GM18951 (cell line): ENCODE data around the gene RFT1.

ENCODE experiments used
- POLR2A ChIP-seq: IDR thresholded peaks from 4 replicates; pipeline ENCODE4 v1.6.1; 2011; ENCODE audit warnings: mild to moderate bottlenecking; ENCODE audit not compliant: insufficient read length, insufficient read depth; ENCODE audit errors: extremely low read depth
- in situ Hi-C: fragments of 300-500 bp; cut with MboI; formaldehyde crosslinking; loops from one replicate; pipeline ENCODE4 v1.12.0; 2022; ENCODE audit warnings: low sequenced_read_pairs, mixed read lengths, inconsistent platforms; ENCODE audit not compliant: unreplicated experiment

Gene RFT1

DNA sequence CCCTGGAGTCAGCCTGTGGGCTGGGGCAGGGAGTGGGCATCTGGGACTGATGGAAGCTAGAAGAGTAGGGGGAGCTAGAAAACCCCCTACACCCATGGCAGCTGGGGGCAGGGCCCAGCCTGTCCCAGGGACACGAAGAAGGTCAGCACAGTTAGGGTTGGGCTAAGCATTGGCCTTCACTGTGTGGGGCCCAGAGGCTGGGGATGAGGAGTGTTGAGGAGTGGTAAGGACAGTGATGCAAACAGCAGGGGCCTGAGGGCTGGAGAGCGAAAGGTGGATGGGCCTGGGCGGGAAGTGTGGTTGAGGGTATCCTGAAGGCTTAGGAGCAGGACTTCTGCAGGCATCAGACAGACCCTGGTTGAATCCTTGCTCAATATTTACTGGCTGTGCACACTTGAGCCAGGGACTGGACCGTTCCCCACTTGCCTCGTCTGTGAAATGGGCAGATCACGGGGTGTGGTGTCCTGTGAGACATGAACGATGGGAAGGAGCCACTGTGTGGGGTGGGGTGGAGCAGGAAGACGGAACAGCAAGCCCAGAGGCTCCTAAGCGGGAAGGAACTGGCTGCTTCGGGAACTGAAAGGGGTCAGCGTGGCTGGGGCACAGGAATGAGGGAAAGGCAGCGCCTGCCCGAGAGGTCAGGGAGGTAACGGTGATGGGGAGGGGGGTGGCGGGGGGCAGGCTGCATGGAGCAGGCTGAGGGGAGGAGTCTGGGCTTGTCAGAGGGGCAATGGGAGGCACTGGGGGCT lies 38.1 kb upstream of the RFT1 start:
- TF ChIP-seq POLR2A = no peak
- in situ Hi-C loops = no loop called here

DNA sequence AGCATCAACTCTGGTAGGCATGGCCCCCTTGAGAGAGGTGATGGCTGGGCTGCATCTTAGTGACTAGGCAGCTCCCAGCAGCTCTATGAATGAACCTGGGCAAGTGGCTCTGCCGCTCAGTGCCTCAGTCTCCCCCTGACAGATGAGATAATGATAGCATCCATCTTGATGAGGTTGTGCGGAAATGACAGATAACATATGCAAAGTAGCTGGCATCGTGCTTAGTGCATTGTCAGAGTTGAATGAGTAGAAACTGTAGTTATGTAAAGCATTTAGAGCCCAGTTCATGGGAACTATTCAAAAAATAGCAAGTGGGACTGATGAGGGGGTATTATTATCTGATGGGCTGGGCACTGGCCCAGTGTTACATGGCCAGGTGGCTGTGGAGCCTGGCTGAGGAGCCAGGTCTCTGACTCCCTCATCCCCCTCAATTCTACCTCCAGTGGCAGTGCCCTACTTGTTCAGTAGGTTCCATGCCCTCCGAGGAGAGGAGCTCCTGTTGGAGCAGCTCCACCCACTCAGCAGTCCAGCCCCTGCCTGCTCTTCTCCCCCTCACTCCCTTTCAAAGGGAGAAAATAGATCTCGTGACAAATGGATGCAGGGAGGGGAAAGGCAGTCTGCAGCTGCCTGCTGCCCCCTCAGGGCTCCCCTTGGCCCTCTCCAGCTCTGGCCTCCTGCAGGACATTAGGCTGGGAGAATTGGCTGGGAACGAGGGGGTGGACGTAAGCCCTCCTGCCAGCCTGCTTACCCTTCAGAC lies 37.4 kb upstream of the RFT1 start:
- peak; percentile 24 for TF ChIP-seq POLR2A
- in situ Hi-C loops = no loop called here

DNA sequence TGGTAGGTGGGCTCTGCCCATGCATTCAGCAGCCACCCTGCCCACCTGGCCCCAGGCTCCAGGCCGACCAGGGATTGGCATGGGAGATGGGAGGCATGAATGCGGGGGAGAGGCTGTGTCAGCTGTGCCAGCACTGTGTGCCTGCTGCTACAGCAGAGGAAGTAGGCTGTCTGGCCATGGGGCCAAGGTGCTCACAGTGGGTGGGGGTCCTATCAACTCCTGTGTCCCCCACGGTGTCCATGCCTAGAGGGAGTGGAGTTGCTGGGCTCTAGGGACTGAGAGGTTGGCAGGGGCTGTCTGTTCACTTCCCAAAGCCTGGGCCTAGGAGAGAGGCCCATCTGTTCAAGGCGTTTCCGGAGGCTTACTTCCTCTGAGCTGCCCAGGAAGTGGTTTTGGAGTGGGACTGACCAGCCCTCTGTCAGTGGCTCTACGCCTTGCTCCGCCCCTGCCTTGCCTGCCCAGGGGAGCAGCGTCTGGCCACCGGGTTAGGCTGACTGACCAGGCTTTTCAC lies 36.6 kb upstream of the RFT1 start:
- in situ Hi-C loops = no loop called here
- TF ChIP-seq POLR2A = peak; percentile 0

DNA sequence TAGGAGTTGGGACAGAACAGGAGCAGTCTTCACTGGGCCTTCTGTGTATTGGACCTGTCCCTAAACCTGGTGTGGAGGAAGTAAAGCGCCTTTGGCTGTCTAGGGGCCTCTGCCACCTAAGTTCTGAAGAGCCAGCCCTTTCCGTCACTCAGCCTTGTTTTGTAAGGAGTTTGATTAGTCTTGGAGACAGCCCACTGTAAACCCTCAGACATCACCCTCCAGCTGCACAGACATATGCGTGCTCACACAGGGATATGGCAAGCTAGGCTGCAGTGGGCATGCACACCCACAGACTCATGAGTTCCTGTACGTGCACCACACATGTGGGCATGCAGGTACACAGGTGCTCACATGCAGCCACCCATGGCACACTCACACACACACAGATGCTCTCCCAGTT lies 36.0 kb upstream of the RFT1 start:
- TF ChIP-seq POLR2A = no peak
- in situ Hi-C loops = no loop called here

DNA sequence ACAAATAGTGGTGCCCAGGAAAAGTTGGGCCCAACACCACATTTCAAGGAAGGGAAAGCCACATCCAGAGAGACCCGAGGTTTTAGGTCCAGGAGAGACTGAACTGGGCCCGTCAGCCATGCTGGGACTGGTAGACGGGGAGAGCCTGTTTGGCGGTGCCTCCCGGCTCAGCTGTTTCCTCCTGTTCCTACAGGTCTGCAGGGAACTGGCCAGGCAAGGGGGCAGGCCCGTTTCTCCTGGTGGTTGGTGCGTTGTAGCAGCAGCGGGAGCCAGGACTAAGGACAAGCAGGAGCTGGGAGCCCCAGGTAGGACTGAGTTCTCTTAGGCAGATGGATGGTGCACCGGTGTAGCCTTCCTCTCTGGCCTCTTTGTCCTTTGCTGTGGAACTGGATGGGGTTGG lies 34.7 kb upstream of the RFT1 start:
- TF ChIP-seq POLR2A = no peak

DNA sequence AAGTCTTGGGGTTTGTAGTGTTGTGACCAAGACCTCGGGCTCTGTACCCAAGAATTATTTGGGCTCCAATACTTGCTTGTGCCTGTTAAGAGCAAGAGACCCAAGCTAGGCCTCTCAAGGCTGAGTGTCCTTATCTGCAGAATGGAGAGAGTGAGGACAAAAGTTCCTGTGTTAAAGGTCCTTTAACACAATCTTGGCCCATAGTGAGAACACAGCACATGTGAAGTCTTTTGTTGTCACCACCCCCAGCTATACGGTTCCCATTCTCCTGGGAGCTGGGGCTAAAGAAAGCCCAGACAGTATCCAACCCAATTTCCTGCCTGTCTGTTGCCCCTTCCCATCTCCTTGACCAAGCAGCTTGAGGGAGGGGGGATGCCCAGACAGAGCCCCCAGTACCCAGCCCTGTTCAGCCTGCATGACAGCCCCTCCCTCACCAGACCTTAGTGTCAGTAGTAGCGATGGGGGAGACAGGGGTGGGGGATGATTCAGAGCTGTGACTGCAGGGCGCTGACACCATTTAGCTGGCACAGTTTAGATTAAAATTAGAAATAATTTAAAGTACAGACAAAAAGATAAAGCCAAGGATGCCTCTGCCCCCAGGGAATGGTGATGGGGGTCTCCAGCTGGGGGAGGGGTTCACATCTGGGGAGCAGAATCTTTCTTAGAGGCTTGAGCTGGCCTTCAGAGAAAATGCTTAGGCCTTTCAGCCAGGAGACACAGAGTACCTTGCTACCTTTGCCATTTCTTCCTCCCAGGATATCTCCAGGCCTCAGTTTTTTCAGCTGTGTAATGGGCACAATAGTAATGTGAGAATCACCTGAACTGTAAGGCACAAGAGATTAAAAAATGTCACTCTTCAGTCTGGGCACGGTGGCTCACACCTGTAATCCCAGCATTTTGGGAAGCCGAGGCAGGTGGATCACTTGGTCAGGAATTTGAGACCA lies 33.5 kb upstream of the RFT1 start:
- no peak for TF ChIP-seq POLR2A

More for the DNA sequence above, 34.7 kb upstream of the RFT1 start:
- in situ Hi-C loops = no loop called here

DNA sequence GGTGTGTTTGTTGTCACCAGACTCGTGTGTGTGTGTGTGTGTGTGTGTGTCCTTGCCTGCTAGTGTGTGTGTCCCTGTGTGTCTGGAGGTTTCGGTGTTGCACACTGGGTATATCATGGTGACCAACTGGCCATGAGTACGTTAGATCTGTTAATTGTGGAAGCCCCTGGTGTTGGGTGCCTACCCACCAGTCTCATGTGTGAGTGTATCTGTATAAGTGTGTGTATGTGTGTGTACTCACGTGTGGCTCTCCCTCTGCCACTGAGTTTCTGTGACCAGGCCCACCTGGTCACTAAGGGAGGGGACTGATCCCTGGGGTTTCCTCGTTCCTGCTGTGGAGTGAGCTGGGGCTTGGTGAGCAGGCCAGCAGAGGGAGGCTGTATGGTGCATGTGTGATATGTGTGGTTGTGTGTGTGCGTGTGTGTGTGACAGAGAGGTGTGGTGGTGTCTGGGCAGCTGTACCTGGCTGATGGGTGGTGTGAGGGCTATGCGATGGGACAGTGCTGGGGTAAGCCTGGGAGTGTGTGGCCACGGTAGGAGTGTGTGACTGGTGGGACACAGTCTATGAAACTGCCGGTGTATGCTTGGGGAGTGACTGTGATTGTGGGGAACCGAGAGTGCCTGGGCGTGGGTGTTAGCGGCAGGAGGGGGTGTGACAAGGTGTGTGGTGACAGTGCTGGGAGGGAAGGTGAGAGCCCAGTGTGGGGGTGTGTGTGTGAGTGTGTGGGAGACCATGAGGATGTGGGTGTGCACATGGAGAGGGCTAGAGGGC lies 32.6 kb upstream of the RFT1 start:
- TF ChIP-seq POLR2A = peak; percentile 54
- in situ Hi-C loops = no loop called here

More for the DNA sequence above, 33.5 kb upstream of the RFT1 start:
- in situ Hi-C loops = no loop called here

DNA sequence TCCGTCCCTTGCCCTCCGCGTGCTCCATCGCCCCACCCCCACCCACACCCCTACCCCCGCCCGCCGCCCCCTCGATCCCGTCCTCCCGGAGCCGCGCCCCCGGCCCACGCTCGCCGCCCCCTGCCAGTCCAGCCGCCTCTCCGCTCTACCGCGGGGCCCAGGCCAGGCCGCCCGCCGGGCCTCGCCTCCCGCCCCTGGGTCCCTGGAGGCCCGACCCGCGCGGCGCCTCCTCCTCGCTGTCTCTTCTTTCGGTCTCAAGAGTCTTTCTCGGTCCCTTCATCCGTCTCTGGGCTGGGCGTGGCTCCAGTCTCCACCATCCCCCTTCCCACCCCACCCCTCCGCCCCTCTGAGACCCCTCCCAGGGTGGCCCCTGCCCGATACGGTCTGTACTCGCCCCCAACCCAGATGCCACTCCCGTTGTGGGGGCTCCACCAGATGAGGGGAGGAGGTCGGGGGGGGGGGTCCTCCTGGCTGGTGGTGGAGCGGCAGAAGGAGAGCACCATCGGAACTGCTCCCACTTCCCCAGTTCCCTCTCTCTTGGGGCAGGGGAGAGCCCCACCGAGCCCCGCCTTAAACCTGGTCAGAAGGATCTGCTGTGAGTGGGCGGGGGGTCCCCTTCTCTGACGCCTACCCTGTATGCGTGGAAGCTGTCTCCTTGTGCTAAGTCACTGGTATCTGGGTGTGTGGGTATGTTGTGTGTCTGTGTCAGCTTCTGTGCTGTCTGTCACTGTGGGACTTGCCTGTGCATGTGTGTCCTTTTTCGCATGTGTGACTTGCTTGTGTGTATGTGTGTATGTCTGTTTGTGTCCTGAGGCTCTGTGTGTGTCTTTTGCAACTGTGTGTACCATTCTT lies 31.8 kb upstream of the RFT1 start:
- in situ Hi-C loops = no loop called here
- peak; percentile 57 for TF ChIP-seq POLR2A

DNA sequence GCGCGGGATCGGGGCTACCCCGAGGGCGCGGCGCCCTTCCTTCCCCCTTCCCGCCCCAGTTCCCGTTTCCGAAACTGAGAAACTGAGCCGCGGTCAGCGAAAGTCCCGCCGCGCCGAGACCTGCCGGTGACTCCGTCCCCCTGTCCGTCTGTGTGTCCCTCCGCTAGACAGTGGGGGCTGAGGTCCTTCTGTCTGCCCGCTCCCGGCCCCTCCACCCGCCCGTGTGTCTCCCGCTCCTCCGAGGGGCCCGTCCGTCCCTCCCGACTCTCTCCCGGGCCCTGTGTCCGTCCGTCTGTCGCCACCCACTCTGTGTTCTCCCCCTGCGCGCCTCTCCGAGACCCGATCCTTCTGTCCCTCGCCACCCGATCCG lies 31.2 kb upstream of the RFT1 start:
- no peak for TF ChIP-seq POLR2A
- in situ Hi-C loops = no loop called here

DNA sequence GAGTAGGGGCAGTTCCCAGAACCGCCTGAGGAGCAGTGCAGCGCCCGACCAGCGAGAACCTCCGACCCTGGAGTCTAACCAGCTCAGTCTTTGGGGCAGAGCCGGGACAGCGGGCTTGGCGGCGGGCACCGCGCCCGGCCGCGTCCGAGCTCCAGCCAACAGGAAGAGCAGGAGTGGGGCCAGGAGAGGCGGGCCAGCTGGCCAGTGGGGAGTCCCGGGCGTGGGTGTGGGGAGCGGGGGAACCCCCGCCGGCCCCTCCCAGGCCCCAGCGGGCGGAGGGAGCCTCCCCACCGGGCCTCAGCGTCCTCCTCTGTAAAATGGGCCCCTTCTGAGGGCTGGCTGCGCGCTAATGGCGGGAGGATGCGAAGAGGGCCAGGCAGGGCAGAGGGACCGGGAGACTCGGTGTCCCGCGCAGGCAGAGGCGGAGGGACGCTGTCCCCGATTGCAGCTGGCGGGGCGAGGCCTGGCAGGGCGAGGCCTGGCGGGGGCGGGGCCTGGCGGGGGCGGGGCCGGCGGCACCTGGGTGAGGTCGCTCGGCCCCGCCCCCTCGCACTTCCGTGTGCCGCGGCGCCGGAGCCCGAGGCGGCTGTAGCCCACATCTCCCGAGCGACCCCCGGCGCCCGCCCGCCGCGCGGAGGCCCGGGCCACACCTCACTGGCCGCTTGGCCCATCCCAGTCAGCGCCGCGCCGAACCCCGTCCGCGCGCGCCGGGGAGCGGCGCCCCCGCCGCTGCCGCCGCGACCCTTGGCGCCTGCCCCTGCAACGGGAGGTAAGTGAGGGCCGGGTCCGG lies 30.6 kb upstream of the RFT1 start, which contains the start of gene PRKCD:
Gene PRKCD (plus strand): TSS at position 550 of the 790 bp plus-strand sequence. CDS start 17,214 bp downstream, outside the sequence.
- TF ChIP-seq POLR2A = peak; percentile 81
- in situ Hi-C loops = no loop called here
